Activated T-cell treated with anti-CD3 and anti-CD28 coated beads for 48 hours (primary cell): ENCODE results near the gene PRR27.

Source experiments
- DNase-seq: peaks from one replicate; pipeline ENCODE4 v3.0.0-alpha.2; 2020; ENCODE audit warnings: low read depth

PRR27 gene

DNA sequence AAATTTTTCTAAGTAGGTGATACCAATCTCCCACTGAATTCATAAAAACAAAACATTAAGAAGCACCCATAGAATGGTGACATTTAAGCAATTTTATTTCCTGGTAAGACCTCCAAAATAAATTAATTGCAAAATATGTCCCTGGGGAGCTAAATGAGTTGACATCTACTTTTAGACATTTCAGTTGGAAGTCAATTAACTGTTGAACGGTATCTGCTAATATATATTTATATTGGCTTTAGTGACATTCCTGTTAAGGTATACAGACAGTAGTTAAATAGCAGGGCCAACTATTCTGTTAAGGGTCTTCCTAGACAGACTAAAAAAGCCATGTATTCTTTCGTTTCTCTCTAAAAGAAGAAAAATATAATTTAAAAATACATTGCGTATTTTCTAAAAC, at the start of gene PRR27:
Gene PRR27 (plus strand): TSS at position 301 of the 400 bp plus-strand sequence. CDS start 139 bp downstream, outside the sequence.
- DNase-seq: no peak

DNA sequence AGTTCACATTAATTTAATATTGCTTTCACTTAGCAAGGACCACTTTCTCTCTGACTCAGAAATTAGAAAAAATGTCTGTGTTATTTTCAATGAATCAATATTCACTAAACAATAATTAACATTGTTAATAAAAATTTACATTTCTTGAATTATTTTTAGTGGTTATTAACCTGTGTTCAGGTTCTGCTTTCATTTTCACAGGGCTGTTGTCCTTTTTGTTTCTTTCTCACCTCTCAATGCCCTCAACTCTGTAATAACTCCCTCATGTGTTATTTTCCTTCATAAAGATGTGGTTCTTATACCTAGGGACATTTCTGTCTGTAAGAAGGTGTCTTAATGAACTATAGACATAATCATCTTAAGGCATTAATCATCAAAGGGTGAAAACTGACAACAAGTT, 43.1 kb upstream of the PRR27 start:
- DNase-seq: no peak

DNA sequence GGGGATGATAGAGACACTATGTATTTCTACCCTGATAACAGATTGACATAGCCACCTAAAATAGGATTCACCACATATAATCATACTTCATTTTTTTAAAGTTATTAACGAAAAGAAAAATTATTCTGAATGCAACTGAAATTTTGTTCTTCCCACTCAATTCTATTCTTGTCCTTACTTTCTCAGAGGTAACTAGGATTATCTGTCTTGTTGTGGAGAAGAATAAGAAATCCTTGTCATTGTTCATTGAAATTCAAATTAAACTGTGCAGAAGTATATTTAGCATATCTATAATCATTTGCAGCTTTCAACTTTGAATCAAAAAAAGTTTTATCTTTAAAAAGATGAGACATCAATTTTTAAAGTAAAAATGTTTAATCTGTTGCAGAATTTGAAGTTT, 40.4 kb upstream of the PRR27 start:
- DNase-seq: no peak

DNA sequence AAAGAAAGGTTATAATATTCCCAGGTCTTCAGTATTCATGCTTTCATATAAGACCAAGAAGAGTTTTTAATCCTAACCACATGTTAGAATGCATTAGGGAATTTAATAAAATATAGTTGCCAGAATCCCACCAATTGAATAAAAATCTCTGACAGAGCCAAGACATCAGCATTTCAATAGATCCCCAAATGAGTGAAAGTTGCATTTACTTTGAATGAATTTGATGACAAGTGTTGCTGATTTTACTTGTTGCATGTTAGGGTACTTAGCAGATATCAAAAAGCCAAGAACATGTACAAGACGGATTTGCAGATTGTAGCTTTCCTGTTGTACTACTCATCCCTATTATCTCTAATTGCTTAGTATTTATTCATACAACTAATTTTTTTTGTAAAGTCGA, 39.9 kb upstream of the PRR27 start:
- no peak for DNase-seq

DNA sequence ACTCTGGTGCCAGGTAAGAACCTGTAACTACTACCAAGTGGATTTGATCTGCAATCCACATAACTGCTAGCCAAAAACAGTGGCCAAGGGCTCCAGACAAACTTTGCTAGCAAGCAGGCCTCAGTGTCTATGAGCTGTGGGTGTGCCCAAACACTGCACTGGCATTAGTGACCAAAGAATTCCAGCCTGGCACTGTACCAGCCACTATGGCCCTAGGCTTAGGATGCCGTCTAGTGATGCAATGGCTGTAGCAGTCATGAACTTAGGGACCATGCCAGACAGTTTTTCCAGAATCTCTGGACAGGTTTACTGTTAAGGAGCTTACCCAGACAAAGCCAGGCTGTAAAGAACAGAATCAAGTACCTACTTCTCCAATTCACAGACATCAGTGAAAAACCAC, 33.7 kb upstream of the PRR27 start:
- no peak for DNase-seq

DNA sequence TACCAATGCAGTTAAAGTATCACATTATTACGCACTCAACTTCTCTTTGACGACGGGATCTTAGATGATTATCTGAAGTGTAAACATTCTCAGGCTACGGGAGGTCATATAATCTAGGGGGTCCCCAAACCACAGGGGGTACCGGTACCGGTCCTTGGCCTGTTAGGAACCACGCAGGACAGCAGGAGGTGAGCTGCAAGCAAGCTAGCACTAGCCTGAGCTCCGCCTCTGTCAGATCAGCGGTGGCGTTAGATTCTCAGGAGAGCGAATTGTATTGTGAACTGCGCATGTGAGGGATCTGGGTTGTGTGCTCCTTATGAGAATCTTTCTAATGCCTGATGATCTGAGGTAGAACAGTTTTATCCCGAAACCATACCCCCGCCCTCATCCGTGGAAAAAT, 20.6 kb upstream of the PRR27 start:
- DNase-seq: no peak

DNA sequence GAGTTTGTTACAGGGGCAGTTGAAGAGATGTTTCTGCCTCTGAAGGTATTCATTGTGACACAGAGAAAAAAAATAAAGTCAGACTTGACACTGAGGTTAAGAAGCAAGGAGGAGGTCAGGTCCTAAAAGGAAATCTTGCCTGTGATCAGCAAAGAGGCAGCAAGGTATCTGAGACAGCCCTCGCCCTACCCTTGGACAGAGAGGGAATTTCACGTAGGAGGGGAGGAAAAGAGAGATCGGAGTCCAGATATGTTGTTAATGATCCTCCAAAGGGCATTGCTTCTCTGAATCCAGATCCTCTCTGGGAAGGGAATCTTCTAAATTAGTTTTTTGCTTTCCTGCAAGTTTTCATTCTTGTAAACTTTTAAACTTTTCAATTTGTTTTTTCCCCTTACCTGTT, 15.3 kb upstream of the PRR27 start:
- no peak for DNase-seq

DNA sequence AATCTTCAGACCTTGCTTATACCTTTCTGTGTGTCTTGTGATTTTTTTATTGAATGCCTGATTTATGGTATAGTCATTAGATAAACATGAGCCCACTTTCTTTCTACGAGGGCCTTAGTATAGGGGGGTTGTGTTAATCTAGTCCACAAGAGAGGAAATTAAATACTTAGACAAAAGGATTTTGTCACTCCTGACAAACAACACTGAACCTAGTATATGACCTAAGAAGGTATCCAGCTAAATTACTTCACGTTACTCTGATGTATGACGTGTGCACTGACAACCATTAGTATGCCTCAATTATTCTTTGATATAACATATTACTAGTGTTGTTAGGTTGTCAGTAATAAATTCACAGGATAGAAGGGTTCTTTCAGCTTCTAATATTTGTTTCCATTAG, 2.8 kb upstream of the PRR27 start:
- no peak for DNase-seq

DNA sequence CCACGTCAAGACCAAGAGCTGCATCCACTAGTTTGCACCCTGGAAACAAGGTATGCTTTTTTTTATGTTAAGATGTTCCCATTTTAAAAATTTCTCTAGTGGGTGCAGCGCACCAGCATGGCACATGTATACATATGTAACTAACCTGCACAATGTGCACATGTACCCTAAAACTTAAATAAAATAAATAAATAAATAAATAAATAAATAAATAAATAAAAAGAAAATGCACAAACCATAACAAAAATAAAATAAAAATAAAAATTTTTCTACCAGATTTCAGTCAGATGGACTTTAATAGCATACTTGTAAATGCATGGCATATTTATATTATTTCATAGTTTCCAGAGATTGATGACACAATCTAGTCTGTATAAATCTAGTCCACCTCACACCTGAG, 1.9 kb upstream of the PRR27 start:
- no peak for DNase-seq

DNA sequence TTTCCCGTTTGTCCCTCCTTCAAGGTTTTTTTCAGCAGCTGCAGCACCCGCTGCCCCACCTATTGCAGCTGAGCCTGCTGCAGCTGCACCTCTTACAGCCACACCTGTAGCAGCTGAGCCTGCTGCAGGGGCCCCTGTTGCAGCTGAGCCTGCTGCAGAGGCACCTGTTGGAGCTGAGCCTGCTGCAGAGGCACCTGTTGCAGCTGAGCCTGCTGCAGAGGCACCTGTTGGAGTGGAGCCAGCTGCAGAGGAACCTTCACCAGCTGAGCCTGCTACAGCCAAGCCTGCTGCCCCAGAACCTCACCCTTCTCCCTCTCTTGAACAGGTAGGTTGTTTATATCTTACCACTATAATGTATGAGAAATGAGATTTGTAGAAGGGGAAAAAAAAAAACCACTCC, 4.5 kb downstream of the PRR27 start:
- DNase-seq: no peak

DNA sequence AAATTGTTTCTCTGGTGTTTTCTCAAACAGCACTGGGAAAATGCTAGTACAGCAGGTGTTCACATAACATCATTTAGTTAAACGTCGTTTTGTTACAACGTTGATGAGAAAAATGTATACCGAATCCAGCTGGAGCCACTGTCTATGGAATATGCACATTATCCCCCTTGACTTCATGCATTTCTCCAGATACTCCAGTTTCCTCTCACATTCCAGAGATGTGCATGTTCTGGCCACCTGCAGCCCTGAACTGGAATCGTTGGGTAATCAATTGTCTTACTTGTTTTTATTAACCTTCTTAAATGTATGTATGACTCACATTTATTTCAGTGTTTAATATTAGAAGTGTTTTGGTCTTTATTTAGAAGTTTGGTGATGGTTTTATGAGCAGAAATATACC, 23.1 kb downstream of the PRR27 start:
- no peak for DNase-seq

DNA sequence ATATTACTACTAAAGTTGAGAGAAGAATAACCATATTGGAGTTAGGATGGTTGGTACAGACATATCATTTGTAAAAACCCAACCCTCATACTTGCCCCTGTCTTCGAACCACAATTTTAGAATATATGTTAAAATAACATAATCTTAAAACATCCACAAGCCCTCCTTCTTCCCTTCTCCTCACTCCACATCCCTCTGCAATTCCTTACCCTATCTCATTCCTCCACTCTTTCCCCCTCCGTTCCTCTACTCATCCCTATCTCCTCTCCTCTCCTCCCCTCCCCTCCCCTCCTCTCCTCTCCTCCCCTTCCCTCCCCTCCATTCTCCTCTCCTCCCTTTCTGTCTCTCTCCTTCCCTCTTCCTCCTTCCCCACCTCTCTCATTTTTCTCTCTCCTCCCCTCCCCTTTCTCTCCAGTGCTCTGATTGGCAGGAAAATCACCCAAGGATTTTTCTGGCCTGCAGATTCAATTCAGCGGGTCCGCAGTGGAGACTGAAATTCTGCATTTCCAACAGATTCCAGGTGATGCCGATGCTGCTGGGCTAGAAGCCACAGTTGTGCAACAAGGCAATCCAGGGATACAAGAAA, 24.1 kb downstream of the PRR27 start:
- no peak for DNase-seq

DNA sequence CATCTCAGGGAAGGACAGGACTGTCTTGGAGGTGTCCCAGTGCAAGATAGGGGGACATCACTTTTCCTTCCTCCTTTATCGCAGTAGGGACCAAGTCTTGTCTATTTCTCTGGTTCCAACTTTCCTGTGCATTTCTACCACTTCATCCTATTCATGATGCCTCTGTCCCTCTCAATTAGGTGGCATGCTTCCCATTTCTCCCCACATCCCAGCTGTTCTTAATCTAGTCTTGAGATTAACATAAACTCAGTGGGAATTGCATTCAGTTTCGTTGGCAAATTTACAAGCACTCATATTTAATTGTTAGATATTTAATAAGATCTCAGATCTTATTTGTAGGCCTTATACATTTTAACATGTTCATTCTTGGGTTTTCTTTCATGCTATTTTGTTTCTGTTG, 25.8 kb downstream of the PRR27 start:
- no peak for DNase-seq

DNA sequence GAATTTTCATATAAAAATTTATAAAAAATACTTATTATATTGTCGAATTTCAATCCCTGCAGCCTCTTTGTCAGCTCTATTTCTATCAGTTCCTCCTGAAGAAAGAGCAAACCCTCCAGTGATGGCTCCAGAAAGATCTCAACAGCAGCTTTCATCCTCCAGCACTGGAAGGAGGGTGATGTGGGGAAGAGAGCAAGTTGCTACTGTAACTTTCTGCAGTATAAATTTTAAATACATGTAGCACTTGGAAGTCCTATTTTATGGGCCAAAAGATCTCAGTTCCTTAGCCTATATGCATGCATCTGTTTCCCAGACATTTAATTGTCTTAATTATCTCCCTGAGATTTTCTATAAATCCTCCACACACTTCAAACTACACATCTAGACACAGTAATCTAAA, 27.8 kb downstream of the PRR27 start:
- DNase-seq: no peak

DNA sequence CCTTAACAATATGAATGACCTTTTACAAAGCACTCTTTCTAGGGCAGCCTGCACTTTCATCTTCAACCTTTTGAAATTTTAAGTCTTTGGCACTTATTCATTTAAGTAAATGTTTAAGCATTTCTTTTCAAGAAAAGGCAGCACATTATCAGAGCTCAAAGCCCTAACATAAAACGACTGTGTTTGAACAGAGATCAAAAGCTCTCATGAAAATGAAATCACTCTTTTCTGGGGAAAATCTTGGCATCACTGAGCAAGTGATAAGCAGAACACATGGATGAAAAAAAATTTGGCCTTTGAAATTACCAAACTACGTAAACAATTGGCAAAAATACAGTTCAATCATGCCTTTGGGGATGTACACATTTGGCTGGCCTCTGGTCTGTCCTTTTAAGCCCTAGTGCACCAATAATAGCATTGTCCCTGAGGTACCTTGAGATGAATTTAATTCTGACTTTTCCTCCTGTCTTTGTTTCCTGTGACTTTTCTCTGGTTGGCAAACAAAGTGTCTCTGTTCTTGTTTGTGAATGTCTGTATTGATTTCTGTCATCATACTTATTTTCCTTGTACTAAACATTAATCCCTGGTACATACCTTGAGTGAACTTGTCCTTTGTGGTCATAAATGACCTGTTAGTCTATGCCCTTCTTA, 28.6 kb downstream of the PRR27 start:
- DNase-seq: no peak

DNA sequence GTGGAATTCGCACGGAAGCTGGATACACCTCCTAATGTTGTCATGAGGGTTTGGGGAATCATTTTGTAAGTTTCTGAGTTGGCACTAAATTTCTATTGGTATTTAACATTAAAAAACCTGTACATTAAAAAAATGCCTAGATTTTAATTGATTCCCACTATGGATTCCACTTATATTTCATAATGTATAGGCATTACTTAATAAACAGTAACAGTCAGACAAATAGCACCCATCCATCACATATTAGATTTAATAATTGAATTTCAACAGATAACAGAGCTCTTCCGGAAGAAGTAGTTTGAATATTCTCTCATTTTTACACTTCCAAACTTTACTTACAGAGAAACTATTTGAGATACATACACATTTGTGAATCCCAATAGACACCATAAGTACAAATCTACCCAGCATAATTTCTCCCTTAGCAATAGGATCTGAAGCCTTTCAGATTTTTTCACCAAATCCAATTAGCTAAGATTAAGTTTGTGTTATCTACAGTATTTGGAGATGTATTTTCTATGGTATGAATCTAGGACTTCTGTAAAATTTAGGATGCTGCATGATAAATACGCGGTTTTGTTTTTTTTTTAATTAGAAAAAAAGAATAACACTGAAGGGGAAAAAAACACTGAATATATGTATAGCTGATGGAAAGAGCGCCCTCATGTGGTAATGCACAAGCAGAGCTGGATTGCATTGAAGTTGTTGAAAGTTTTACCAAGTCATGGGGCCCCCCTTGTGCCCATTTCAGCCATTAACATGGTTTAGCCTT, 29.3 kb downstream of the PRR27 start:
- no peak for DNase-seq

DNA sequence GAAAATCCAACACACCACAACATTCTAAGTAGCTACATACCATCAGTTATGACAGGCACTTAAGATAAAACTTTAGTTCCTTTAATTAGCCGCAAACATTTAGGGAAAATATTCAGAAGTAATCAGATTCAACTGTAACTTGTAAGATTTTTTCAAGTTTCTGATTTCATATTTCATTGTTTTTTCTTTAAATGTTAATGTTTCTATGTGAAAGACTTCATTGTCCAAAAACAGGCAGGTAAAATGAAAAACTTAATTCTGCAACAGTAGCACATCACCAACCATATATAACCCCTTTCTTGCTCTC, 29.9 kb downstream of the PRR27 start:
- no peak for DNase-seq

DNA sequence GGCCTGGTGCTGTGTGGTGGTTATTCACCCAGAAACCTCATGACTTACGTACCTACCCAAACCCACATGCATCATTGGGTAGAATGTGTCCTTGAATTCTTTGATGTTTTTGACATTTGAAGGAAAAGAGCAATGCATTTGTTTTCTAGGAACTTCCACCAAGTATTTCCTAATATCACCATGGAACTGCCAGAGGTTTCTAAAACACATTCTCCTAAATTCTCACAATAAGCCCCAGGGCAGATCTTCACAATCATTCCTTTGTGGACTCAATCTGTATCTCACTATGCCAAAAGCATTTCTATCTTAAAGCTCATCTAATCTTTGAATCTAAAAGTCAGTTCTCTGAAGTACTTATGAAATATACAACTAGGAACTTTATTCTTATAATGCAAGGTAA, 33.2 kb downstream of the PRR27 start:
- DNase-seq: no peak

DNA sequence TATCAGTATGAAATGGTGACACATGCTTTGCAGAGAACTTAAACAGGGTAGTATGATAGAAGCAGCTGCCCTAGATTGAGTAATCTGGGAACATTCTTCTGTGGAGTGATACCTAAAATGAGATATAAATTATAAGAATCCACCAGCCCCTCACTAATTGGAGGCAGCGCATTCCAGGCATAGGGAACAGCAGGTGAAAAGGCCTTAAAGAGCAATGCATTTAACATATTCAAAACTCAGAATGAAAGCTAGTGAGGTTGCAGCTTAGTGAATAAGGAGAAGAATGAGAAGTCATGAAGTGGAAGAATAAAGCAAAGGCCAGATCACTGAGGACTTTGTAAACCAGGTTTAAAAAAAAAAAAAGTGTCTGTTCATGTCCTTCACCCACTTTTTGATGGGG, 36.5 kb downstream of the PRR27 start:
- no peak for DNase-seq

DNA sequence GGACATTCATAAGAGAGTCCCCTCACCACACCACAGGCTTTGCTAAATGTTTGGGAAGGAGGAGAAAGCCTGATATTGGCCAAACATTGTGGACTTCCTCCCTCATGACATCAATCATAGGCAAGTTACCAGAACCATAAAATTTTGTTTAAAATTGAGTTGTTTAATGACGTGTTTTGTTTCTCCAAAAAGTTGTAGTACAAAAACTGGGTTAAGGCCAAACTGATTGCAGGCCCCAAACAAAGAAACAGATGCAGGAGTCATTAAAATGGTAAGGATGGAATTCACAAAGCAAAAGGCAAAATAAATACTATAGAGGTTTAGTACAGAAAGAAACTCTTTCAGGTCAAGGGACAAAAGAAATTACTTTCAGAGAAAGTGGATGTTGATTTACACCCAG, 37.6 kb downstream of the PRR27 start:
- DNase-seq: no peak

DNA sequence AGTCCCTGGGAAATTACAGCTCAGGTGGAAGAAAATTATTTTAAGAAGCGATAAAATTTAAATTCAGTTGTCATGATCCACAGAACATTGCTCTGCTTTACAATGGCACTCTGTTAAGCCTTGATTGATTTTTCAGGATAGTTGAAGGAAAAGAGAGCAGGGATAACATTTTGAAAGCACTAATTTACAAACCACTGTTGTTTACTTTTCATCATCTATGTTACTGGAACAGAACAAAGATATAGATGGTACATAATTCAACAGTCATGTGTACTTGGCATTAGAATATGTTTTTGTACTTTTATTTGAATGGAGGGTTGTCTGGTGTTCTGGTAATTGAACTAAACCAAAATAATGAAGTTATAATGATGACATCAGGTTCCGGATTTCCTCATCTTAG, 38.9 kb downstream of the PRR27 start:
- DNase-seq: no peak

DNA sequence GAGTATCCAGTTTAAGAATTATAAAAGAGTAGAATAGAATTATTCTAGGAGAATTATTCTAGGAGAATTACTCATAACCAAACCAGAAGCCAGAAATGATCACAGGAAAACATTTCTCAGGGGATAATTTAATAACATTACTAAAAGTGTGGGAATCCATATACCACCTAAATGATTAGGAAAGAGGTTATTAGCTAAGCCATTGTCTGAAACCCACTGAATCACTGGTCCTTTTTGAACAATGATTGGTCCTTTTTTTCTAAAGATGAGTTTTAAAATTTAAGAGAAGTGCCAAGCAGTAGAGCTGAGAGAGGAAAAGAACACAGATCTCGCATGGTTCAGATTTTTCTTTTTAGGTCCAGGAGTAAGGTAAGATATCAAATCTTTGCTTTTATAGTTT, 41.4 kb downstream of the PRR27 start, which contains the start of gene ODAM:
Gene ODAM (plus strand): TSS at position 301 of the 400 bp plus-strand sequence. CDS start 819 bp downstream, outside the sequence.
- DNase-seq: no peak

DNA sequence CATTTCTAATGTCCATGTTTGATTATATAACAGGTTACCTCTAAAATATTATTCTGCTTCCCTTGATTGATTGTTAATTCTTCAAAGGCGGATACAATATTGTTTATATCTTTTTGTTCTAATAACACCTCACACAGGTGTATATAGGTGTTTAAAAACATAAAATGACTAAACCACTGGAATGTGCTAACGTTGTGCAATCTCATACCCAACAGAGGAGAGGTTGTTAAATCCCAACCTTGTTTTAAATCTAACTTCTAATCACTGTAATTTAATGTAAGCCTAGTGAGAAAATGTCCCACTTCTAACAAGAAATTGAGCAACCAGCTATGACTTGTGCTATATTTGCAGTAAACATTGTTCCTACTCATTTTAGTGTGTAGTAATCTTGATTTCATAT, 42.8 kb downstream of the PRR27 start:
- DNase-seq: no peak

DNA sequence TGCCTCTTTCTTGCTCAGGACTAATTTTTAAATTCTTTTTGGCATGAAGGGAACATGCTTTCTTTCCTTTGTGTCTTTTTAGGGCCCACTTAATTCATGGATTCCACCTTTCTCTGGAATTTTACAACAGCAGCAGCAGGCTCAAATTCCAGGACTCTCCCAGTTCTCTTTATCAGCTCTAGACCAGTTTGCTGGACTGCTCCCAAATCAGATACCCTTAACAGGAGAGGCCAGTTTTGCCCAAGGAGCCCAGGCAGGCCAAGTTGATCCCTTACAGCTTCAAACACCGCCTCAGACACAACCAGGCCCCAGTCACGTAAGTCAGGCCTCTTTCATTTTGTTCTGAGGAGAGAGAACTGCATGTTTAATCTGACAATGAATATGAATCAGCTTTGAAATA, 43.8 kb downstream of the PRR27 start:
- DNase-seq: no peak
